ENCODE results near the gene SLC36A3. TPM values are rescaled to one million over a fixed set of nuclear protein-coding genes. Genes with fewer than 3 reads are reported as not detected.

The SLC36A3 gene
- total RNA-seq, 1 experiment from 2014 or later, result not detected

GRCh38 chr5:151312756-151313324, 9.3 kb upstream of the SLC36A3 start:
- no peaks in the 10 kb centered on the region for H4K20me1 ChIP-seq (ENCODE audit: insufficient read depth)
- H3K4me3 ChIP-seq (replicated peaks in 1 of 2; ENCODE audit: low read depth in 1 of 2, low read length in 2 of 2), result no peak overlapping the region
- ChIA-PET POLR2A (no interaction called here), RAD21 (ENCODE audit: low non-redundant PET in 1 of 2, low total read pairs in 2 of 2, uncharacterized antibody in 2 of 2, unreplicated experiment in 2 of 2) (no interaction called here), CTCF (no interaction called here)
- H3K9me3 ChIP-seq (ENCODE audit: control insufficient read depth in 1 of 2, insufficient read depth in 1 of 2, low read depth in 1 of 2, low read length in 2 of 2), result no peaks in the 10 kb centered on the region
- no peaks in the 10 kb centered on the region for H3K36me3 ChIP-seq (ENCODE audit: control insufficient read depth in 1 of 2, insufficient read depth in 2 of 2, low read length in 2 of 2)
- intact Hi-C loops (cut with micrococcal nuclease), result loop anchor here (10.0 kb wide), 1 partner anchor 182 kb away; no protein-coding TSS in a partner anchor
- no peaks in the 10 kb centered on the region for H3K4me1 ChIP-seq (ENCODE audit: control insufficient read depth in 1 of 2, insufficient read depth in 2 of 2, low read length in 2 of 2)
- BruUV-seq (replicated peaks), result no TSS peak
- TF ChIP-seq ELF1 (IDR thresholded peaks at IDR 0.05; ENCODE audit: borderline replicate concordance, low read depth) (no peak), YY1 (IDR thresholded peaks at IDR 0.05; ENCODE audit: extremely low read depth, insufficient replicate concordance, low read depth, low read length) (no peak), ZNF274 (IDR thresholded peaks at IDR 0.05; ENCODE audit: low read depth, low read length) (no peak), POLR2A (IDR thresholded peaks at IDR 0.05; ENCODE audit: borderline replicate concordance, extremely low read depth, insufficient read depth, insufficient read length) (no peak), CBX3 (IDR thresholded peaks at IDR 0.05; ENCODE audit: low read depth) (no peak), RAD21 (IDR thresholded peaks at IDR 0.05; ENCODE audit: low read depth) (no peak), ZFX (IDR thresholded peaks at IDR 0.05) (no peak), JUND (IDR thresholded peaks at IDR 0.05) (no peak), CEBPB (IDR thresholded peaks at IDR 0.05; ENCODE audit: low read depth) (no peak), TCF7L2 (IDR thresholded peaks at IDR 0.05; ENCODE audit: borderline replicate concordance, extremely low read depth, insufficient read depth, insufficient read length) (no peak), MAX (IDR thresholded peaks at IDR 0.05) (no peak), SRF (IDR thresholded peaks at IDR 0.05; ENCODE audit: low read depth) (no peak), EZH2phosphoT487 (IDR thresholded peaks at IDR 0.05; ENCODE audit: borderline replicate concordance) (no peak), SIN3A (IDR thresholded peaks at IDR 0.05; ENCODE audit: low read depth) (no peak), SP1 (IDR thresholded peaks at IDR 0.05; ENCODE audit: low read depth) (no peak), EZH2 (IDR thresholded peaks at IDR 0.05) (no peak)
- H2AFZ ChIP-seq (ENCODE audit: low read depth, low read length, poor library complexity, severe bottlenecking), result no peak overlapping the region
- H3K79me2 ChIP-seq (ENCODE audit: insufficient read depth, low read length), result no peaks in the 10 kb centered on the region
- DNase-seq (ENCODE audit: low read depth, low spot score) (no peak), ATAC-seq (no peak)
- no peaks in the 10 kb centered on the region for H3K27me3 ChIP-seq (ENCODE audit: insufficient read depth, low read length)
- H3K27ac ChIP-seq (ENCODE audit: low read depth, low read length), result no peak overlapping the region
- no peak overlapping the region for H3K9ac ChIP-seq (ENCODE audit: low read length)
- no peak overlapping the region for H3K4me2 ChIP-seq (ENCODE audit: low read length)
- no peaks in the 10 kb centered on the region for H3K9me2 ChIP-seq (ENCODE audit: insufficient read depth)
